ENCODE results near the gene KRT13. TPM values are rescaled to one million over a fixed set of nuclear protein-coding genes. Genes with fewer than 3 reads are reported as not detected.

Gene KRT13
- total and polyA plus RNA-seq, 11 donors: 0.31 to 4.1 TPM; not detected in 9

DNA sequence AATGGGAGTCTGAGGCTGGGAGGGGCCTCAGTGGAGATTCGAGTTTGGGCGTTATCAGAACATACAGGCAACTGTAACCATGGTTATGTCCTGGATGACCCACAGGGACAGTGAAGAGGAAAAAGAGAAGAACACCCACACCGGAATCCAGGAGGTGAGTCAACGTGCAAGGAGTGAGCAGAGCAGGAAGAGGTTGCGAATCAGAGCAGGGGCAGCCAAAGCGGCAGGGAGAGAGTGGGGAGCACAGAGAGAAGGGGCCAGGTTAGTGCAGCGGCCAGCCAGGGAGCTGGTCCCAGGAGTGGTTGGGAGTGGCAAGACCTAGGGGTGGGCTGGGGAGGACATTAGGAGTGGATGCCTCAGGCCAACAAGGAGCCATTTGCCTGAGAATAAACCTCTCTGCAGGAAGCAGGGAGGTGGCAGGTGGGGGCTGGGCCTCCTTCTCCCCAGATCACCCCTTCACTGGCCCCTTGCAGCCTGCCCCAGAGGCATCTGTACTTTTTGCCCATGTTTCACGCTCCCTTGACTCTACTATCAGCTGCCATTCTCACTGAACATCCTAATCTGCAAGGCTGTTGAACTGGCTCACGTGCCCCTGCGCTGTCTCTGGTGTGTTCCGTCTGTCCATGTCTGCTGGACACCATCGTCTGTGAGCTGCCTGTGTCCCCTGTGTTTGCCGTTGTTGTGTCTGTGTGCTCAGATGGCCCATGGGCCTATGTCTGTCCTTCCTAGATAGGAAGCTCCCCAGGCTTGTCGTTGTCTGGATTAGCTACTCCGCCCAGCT, 5.1 kb downstream of the KRT13 start:
- Histone ChIP-seq H3K27me3 (peaks cover 0 to 11% (median 0%) of the 10 kb centered on the region in 9 donors), H3K9me3 (no peaks in the 10 kb centered on the region), H3K36me3 (no peaks in the 10 kb centered on the region), H3K4me3 (no peak overlapping the region), H3K4me1 (peaks cover 0 to 24% (median 0%) of the 10 kb centered on the region in 12 donors), H3K27ac (no peak overlapping the region)
- WGBS, 4 donors: 57 to 71% (median 59%) methylated on average over 15 of the region's 15 CpGs
- ATAC-seq (no peak), DNase-seq (no peak)
- intact Hi-C loops (cut with DNase I): no loop called here
- TF ChIP-seq, protein P1, sequence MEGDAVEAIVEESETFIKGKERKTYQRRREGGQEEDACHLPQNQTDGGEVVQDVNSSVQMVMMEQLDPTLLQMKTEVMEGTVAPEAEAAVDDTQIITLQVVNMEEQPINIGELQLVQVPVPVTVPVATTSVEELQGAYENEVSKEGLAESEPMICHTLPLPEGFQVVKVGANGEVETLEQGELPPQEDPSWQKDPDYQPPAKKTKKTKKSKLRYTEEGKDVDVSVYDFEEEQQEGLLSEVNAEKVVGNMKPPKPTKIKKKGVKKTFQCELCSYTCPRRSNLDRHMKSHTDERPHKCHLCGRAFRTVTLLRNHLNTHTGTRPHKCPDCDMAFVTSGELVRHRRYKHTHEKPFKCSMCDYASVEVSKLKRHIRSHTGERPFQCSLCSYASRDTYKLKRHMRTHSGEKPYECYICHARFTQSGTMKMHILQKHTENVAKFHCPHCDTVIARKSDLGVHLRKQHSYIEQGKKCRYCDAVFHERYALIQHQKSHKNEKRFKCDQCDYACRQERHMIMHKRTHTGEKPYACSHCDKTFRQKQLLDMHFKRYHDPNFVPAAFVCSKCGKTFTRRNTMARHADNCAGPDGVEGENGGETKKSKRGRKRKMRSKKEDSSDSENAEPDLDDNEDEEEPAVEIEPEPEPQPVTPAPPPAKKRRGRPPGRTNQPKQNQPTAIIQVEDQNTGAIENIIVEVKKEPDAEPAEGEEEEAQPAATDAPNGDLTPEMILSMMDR (IDR thresholded peaks at IDR 0.05): no peak
- TF ChIP-seq POLR2A (IDR thresholded peaks at IDR 0.05): no peak

DNA sequence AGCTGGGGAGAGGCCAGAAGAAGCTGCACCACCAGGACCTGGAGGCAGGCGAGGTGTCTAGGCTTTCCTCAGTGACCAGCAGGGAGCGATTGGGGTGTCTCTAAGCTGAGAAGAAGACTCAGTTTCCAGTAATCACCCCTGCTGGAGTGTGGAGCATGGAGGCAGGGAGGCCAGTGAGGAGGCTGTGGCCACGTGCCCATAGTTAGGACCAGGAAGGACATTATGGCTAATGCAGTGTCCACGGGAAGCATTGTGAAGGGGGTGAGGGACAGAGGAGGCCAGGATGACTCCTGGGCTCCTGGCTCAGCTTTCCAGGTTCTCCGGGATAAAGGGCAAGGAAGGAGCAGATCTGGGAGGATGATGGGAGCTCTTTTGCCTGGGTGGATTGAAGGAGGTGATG, 5.7 kb downstream of the KRT13 start:
- ATAC-seq (no peak), DNase-seq (no peak)
- intact Hi-C loops (cut with DNase I): loop anchor here in 4 of 10 donors (5.0 to 10.0 kb wide), 3 partner anchors 95 to 595 kb away; no protein-coding TSS in a partner anchor
- H3K4me3 ChIP-seq: no peak overlapping the region
- no peak overlapping the region for H3K27ac ChIP-seq
- peaks cover 0 to 24% (median 0%) of the 10 kb centered on the region in 12 donors for H3K4me1 ChIP-seq
- WGBS, 4 donors: 76 to 91% (median 79%) methylated on average over 5 of the region's 5 CpGs
- no peak for TF ChIP-seq POLR2A (IDR thresholded peaks at IDR 0.05)
- TF ChIP-seq, protein P1 (IDR thresholded peaks at IDR 0.05): no peak
- peaks cover 0 to 11% (median 0%) of the 10 kb centered on the region in 9 donors for H3K27me3 ChIP-seq
- no peaks in the 10 kb centered on the region for H3K9me3 ChIP-seq
- no peaks in the 10 kb centered on the region for H3K36me3 ChIP-seq

DNA sequence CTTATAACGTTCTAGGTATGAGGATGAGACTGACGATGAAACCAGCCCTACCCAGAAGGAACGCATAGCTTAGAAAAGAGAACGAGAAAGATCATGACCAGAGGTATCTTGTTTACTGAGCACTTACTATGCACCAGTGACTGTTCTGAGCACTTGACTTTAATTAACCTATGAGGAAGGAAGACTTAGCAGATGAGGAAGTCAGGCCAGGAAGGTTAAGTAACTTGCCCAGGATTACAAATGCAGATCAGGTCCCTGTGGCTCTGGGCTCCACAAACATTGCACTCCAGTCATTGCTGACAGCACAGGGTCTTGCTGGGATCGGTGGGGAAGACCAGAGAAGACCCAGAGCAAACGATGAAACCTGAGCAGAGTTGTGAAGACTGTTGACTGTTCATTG, 7.1 kb downstream of the KRT13 start:
- WGBS, 4 donors: 61 to 68% (median 65%) methylated on average over 6 of the region's 6 CpGs
- no peak for DNase-seq
- H3K36me3 ChIP-seq: no peaks in the 10 kb centered on the region
- ATAC-seq: peak in 2 of 4 donors; percentile 14 to 33
- H3K4me1 ChIP-seq: peaks cover 0 to 27% (median 0%) of the 10 kb centered on the region in 12 donors
- H3K27me3 ChIP-seq: peaks cover 0 to 7% (median 0%) of the 10 kb centered on the region in 9 donors
- TF ChIP-seq, protein P1 (IDR thresholded peaks at IDR 0.05): no peak
- TF ChIP-seq POLR2A (IDR thresholded peaks at IDR 0.05): no peak
- intact Hi-C loops (cut with DNase I): loop anchor here in 4 of 10 donors (5.0 to 10.0 kb wide), 3 partner anchors 93 to 593 kb away; no protein-coding TSS in a partner anchor
- H3K27ac ChIP-seq: peak overlapping the region in 1 of 12 donors; percentile 86
- H3K9me3 ChIP-seq: no peaks in the 10 kb centered on the region
- H3K4me3 ChIP-seq: no peak overlapping the region

DNA sequence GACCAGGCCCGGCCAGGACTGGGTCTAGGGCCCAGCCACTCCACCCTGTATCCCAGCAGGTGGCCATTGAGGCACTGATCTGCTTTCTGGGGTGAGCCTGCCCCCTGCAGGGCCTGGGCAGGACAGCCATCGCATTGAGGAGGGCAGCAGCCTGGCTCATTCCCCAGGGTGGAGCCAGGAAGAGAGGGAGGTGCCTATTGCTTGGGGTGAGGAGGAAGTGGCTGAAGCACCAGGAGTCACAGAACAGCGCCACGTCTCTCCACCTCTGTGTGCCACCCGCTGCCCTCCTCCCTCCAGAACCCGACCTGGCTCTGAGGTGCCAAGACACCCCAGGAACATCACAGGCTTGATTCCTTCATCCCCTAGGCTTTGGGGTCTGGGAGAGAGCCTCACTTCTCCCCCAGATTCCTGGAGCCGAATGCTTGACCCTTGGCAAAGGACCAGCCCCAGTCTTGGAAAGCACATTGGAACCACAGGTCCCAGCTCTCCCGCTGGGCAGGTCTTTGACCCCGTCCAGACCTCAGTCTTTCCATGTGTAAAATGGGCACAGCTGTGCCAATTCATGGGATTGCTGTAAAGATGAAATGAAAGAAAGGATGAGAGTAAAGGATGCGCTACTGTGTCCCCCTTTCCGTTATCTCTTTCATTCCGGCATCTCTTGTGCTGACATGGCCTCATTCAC, 8.5 kb downstream of the KRT13 start:
- H3K27ac ChIP-seq: peak overlapping the region in 1 of 12 donors; percentile 71
- H3K4me3 ChIP-seq: no peak overlapping the region
- 57 to 72% (median 59%) methylated on average over 9 to 12 of the region's 12 CpGs for WGBS, 4 donors
- H3K9me3 ChIP-seq: no peaks in the 10 kb centered on the region
- no peaks in the 10 kb centered on the region for H3K36me3 ChIP-seq
- peak; percentile 52 to 79 (median 68) for DNase-seq
- TF ChIP-seq, protein P1 (IDR thresholded peaks at IDR 0.05): peak; percentile 19 to 66 (median 52)
- no peak for TF ChIP-seq POLR2A (IDR thresholded peaks at IDR 0.05)
- peaks cover 0 to 7% (median 0%) of the 10 kb centered on the region in 9 donors for H3K27me3 ChIP-seq
- peak; percentile 69 to 87 (median 86) for ATAC-seq
- peaks cover 0 to 40% (median 0%) of the 10 kb centered on the region in 12 donors for H3K4me1 ChIP-seq
- intact Hi-C loops (cut with DNase I): loop anchor here in 4 of 10 donors (5.0 to 10.0 kb wide), 3 partner anchors 92 to 592 kb away; no protein-coding TSS in a partner anchor

Measured in heart left ventricle (tissue), 16 donors.